HK-2 (cell line): ENCODE data around the gene GARRE1.
"Not testable (repeated sequence)": the region's sequence is repeated elsewhere in the genome, so short reads cannot be mapped to it uniquely, and the experiment has no call there.

Source experiments
- DNase-seq: peaks from one replicate; pipeline ENCODE4 v3.0.0-alpha.2; 2018; ENCODE audit not compliant: unreplicated experiment

The GARRE1 gene

GRCh38 chr19:34230820-34231219 lies 23.5 kb upstream of the GARRE1 start:
- DNase-seq = no peak

GRCh38 chr19:34231439-34231838 lies 22.9 kb upstream of the GARRE1 start:
- DNase-seq = no peak

GRCh38 chr19:34232566-34233481 lies 21.5 kb upstream of the GARRE1 start:
- peak; percentile 45 for DNase-seq

GRCh38 chr19:34235425-34235940 lies 18.9 kb upstream of the GARRE1 start:
- no peak for DNase-seq

GRCh38 chr19:34236035-34236987 lies 18.0 kb upstream of the GARRE1 start:
- no peak for DNase-seq

- no peak for DNase-seq
Observed at GRCh38 chr19:34237283-34237682, 17.1 kb upstream of the GARRE1 start.

GRCh38 chr19:34237939-34238338 lies 16.4 kb upstream of the GARRE1 start:
- no peak for DNase-seq

GRCh38 chr19:34241513-34242337 lies 12.6 kb upstream of the GARRE1 start:
- DNase-seq = no peak

GRCh38 chr19:34243138-34243875 lies 11.0 kb upstream of the GARRE1 start:
- DNase-seq = not testable (repeated sequence)

- DNase-seq = no peak
Observed at GRCh38 chr19:34243876-34244578, 10.3 kb upstream of the GARRE1 start.

GRCh38 chr19:34244611-34245299 lies 9.6 kb upstream of the GARRE1 start:
- DNase-seq = no peak

- DNase-seq = no peak
Observed at GRCh38 chr19:34246340-34246739, 8.0 kb upstream of the GARRE1 start.

- no peak for DNase-seq
Observed at GRCh38 chr19:34248941-34249340, 5.4 kb upstream of the GARRE1 start.

- not testable (repeated sequence) for DNase-seq
Observed at GRCh38 chr19:34253167-34253566, 1.2 kb upstream of the GARRE1 start.

- not testable (repeated sequence) for DNase-seq
Observed at GRCh38 chr19:34253681-34254045, 691 bp upstream of the GARRE1 start.

- peak; percentile 47 for DNase-seq
Observed at GRCh38 chr19:34254698-34255432, 511 bp downstream of the GARRE1 start.

- no peak for DNase-seq
Observed at GRCh38 chr19:34255546-34255945, 1.2 kb downstream of the GARRE1 start.

GRCh38 chr19:34256835-34257558 lies 2.6 kb downstream of the GARRE1 start:
- DNase-seq = no peak
